Activated naive CD4-positive, alpha-beta T cell (primary cell): ENCODE measurements around the gene USP7.

Experiments used
- DNase-seq, 4 experiments: peaks; one replicate each; lab custom pipeline; 2025; lab: John Stamatoyannopoulos, UW

Gene USP7

GRCh38 chr16:8861563-8862308, 102.0 kb downstream of the USP7 start:
- DNase-seq: no peak

GRCh38 chr16:8859913-8860881, 103.5 kb downstream of the USP7 start:
- no peak for DNase-seq

GRCh38 chr16:8858994-8859912, 104.5 kb downstream of the USP7 start:
- DNase-seq: no peak

- no peak for DNase-seq
These were observed 107.7 kb downstream of the USP7 start for GRCh38 chr16:8855972-8856371.

- DNase-seq: no peak
These were observed 108.5 kb downstream of the USP7 start for GRCh38 chr16:8855051-8855786.

GRCh38 chr16:8854298-8854948, 109.3 kb downstream of the USP7 start:
- DNase-seq: no peak

- no peak for DNase-seq
These were observed 110.1 kb downstream of the USP7 start for GRCh38 chr16:8853611-8854010.

- no peak for DNase-seq
These were observed 110.6 kb downstream of the USP7 start for GRCh38 chr16:8853150-8853549.

GRCh38 chr16:8852534-8852933, 111.2 kb downstream of the USP7 start:
- no peak for DNase-seq

- DNase-seq: no peak
These were observed 111.8 kb downstream of the USP7 start for GRCh38 chr16:8851761-8852403.

GRCh38 chr16:8850279-8850885, 113.3 kb downstream of the USP7 start:
- no peak for DNase-seq

- DNase-seq: no peak
These were observed 114.2 kb downstream of the USP7 start for GRCh38 chr16:8849411-8850011.

GRCh38 chr16:8848939-8849391, 114.7 kb downstream of the USP7 start:
- DNase-seq: no peak

GRCh38 chr16:8848231-8848938, 115.3 kb downstream of the USP7 start:
- no peak for DNase-seq

- DNase-seq: no peak
These were observed 116.1 kb downstream of the USP7 start for GRCh38 chr16:8847623-8848022.

GRCh38 chr16:8847145-8847544, 116.6 kb downstream of the USP7 start:
- DNase-seq: no peak

- DNase-seq: no peak
These were observed 117.2 kb downstream of the USP7 start for GRCh38 chr16:8846401-8846932.

- no peak for DNase-seq
These were observed 117.9 kb downstream of the USP7 start for GRCh38 chr16:8845699-8846298.
